Mesothelial cell of epicardium (in vitro differentiated cells): Measurements from ENCODE around the gene ARHGEF17. TPM values are rescaled to one million over a fixed set of nuclear protein-coding genes. Genes with fewer than 3 reads are reported as not detected.

Experiments used
- DNase-seq, 2 experiments: peaks; one replicate each; pipeline ENCODE4 v3.0.0; 2021; ENCODE audit warnings: low spot score in 2 of 2; ENCODE audit not compliant: unreplicated experiment in 2 of 2
- H3K27ac Mint-ChIP-seq: 2 replicates; pipeline ENCODE4 v1.8.0; 2021; ENCODE audit warnings: mixed read lengths
- H3K27me3 Mint-ChIP-seq: 2 replicates; pipeline ENCODE4 v1.8.0; 2021; ENCODE audit warnings: low read depth, mixed read lengths
- H3K36me3 Mint-ChIP-seq: 2 replicates; pipeline ENCODE4 v1.8.0; 2021; ENCODE audit warnings: mixed read lengths
- H3K4me1 Mint-ChIP-seq: 2 replicates; pipeline ENCODE4 v1.8.0; 2021; ENCODE audit warnings: mixed read lengths
- H3K4me3 Mint-ChIP-seq: 2 replicates; pipeline ENCODE4 v1.8.0; 2021; ENCODE audit warnings: mild to moderate bottlenecking, moderate library complexity, mixed read lengths
- H3K9me3 Mint-ChIP-seq: 2 replicates; pipeline ENCODE4 v1.8.0; 2021; ENCODE audit warnings: mixed read lengths
- total RNA-seq: library from RNA; stranded (reverse); gene quantifications from 3 replicates; pipeline ENCODE4 v1.2.1, GENCODE V29; 2021
- TF ChIP-seq, protein P1 (sequence below): fragments of 200-600 bp; sonication (generic); IDR thresholded peaks from one replicate; pipeline ENCODE4 v1.5.0; 2021; ENCODE audit warnings: antibody characterized with exemption; ENCODE audit not compliant: unreplicated experiment

ARHGEF17 gene
- total RNA-seq, 1 donor from 2014 or later: 150 TPM

DNA sequence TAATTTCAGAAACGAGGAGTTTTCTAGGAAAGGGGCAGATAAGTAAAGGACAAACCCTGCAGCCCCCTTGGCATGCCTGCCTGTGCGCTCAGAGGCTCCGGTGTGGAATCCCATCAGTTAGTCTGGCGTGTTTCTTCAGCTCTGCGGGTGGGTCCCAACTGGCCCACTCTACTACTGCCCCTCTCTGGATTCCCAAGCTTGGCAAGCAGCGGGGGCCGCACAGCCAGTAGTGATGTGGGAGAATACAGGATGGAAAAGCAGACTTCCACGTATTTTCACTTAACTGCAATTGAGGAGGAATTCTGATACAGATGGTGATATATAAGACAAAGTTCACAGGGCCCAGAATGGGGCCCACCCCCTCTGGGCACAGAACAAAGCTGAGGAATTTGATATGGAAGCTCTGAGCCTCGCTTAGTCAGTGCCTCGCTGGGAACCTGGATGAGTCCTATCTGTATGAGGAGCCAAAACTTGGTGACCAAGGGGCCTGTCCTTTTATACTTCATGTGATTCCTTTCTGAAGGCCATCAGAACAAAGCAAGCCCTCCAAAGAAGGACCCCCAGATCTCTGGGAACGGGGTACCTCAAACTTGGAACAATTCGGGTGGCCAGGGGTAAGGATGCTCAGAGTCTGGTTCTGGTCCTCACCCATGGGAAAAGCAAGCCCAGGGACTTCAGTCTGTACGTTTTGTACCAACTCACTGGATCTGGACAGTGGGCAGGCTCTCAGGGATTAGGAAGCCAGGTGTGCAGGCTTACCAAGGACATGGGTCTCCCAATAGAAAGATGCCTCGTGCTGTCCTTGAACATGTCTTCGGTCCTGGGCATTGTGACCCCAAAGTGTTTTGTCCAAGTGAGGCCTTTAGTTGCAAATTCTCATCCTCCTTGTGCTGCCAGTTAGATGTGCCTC lies 94.1 kb downstream of the ARHGEF17 start:
- H3K27ac Mint-ChIP-seq: no peak overlapping the region
- H3K4me1 Mint-ChIP-seq: peaks cover 2% of the 10 kb centered on the region
- TF ChIP-seq, protein P1, sequence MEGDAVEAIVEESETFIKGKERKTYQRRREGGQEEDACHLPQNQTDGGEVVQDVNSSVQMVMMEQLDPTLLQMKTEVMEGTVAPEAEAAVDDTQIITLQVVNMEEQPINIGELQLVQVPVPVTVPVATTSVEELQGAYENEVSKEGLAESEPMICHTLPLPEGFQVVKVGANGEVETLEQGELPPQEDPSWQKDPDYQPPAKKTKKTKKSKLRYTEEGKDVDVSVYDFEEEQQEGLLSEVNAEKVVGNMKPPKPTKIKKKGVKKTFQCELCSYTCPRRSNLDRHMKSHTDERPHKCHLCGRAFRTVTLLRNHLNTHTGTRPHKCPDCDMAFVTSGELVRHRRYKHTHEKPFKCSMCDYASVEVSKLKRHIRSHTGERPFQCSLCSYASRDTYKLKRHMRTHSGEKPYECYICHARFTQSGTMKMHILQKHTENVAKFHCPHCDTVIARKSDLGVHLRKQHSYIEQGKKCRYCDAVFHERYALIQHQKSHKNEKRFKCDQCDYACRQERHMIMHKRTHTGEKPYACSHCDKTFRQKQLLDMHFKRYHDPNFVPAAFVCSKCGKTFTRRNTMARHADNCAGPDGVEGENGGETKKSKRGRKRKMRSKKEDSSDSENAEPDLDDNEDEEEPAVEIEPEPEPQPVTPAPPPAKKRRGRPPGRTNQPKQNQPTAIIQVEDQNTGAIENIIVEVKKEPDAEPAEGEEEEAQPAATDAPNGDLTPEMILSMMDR: no peak
- H3K27me3 Mint-ChIP-seq: no peaks in the 10 kb centered on the region
- no peaks in the 10 kb centered on the region for H3K36me3 Mint-ChIP-seq
- no peak overlapping the region for H3K4me3 Mint-ChIP-seq
- H3K9me3 Mint-ChIP-seq: no peaks in the 10 kb centered on the region
- DNase-seq: no peak

GRCh38 chr11:73402834-73403185 lies 94.7 kb downstream of the ARHGEF17 start:
- Mint-ChIP-seq H3K9me3 (no peaks in the 10 kb centered on the region), H3K27ac (no peak overlapping the region), H3K27me3 (no peaks in the 10 kb centered on the region), H3K4me3 (no peak overlapping the region), H3K36me3 (no peaks in the 10 kb centered on the region), H3K4me1 (peaks cover 2% of the 10 kb centered on the region)
- DNase-seq: no peak
- TF ChIP-seq, protein P1: no peak

DNA sequence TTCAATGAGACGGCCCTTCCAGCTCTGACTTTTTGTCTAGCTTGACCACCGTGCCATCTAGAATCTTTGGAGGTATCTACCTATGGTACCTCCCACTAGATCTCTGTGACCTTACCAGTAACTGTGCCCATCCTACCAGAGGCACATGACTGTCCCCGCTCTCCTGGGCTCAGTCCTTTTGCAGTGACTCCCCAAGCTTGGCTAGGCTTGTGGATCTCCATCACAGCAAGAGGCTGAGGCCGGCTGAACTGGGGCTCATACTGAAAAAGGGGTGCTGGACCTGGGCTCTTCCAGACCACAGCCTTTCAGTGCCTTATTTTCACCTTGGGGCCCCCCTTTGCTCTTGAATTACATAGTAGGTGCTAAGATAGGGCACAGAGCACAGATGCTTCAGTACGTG lies 95.5 kb downstream of the ARHGEF17 start:
- TF ChIP-seq, protein P1: no peak
- Mint-ChIP-seq H3K27ac (no peak overlapping the region), H3K4me1 (peaks cover 2% of the 10 kb centered on the region), H3K4me3 (no peak overlapping the region), H3K9me3 (no peaks in the 10 kb centered on the region), H3K36me3 (peaks cover 3% of the 10 kb centered on the region), H3K27me3 (no peaks in the 10 kb centered on the region)
- DNase-seq: no peak

DNA sequence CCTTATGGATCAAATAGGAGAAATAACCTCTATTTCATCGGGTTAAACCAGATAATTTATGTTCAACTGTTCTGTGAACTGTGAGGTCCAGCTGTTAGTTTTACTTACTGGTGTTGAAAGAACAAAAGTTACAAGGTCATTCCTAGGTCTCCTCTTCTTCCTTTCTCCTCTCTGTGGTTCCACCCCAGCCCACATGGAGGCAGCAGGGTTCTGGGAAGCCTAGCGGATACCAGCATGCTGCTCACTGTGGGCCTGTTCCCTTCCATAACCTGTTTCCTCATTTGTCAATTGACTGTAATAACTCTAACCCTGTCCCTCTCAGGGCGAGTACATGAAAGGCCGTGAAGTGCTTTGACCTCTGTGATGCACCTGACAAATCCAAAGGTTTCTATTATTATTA lies 96.0 kb downstream of the ARHGEF17 start:
- no peak overlapping the region for H3K4me3 Mint-ChIP-seq
- no peak overlapping the region for H3K27ac Mint-ChIP-seq
- no peaks in the 10 kb centered on the region for H3K9me3 Mint-ChIP-seq
- no peaks in the 10 kb centered on the region for H3K27me3 Mint-ChIP-seq
- TF ChIP-seq, protein P1: no peak
- DNase-seq: no peak
- peaks cover 7% of the 10 kb centered on the region for H3K36me3 Mint-ChIP-seq
- H3K4me1 Mint-ChIP-seq: peaks cover 2% of the 10 kb centered on the region

- peaks cover 2% of the 10 kb centered on the region for H3K4me1 Mint-ChIP-seq
- H3K27ac Mint-ChIP-seq: no peak overlapping the region
- peaks cover 12% of the 10 kb centered on the region for H3K36me3 Mint-ChIP-seq
- no peak overlapping the region for H3K4me3 Mint-ChIP-seq
- DNase-seq: no peak
- H3K27me3 Mint-ChIP-seq: no peaks in the 10 kb centered on the region
- H3K9me3 Mint-ChIP-seq: no peaks in the 10 kb centered on the region
- TF ChIP-seq, protein P1: no peak
Observed at GRCh38 chr11:73404506-73405145, 96.5 kb downstream of the ARHGEF17 start.
